DND-41 (cell line): ENCODE results near the gene KRTCAP2.

Experiments
- EZH2 ChIP-seq: IDR thresholded peaks from 3 replicates; pipeline ENCODE4 v1.6.1; 2012; ENCODE audit warnings: borderline replicate concordance, low read depth, mild to moderate bottlenecking, moderate library complexity, low read length, inconsistent platforms; ENCODE audit not compliant: severe bottlenecking
- TF ChIP-seq, protein P1 (sequence below): IDR thresholded peaks from 2 replicates; pipeline ENCODE4 v1.5.1; 2012; ENCODE audit warnings: borderline replicate concordance, low read length, moderate library complexity, mild to moderate bottlenecking; ENCODE audit not compliant: poor library complexity, severe bottlenecking; ENCODE audit errors: extremely low read depth

DNA sequence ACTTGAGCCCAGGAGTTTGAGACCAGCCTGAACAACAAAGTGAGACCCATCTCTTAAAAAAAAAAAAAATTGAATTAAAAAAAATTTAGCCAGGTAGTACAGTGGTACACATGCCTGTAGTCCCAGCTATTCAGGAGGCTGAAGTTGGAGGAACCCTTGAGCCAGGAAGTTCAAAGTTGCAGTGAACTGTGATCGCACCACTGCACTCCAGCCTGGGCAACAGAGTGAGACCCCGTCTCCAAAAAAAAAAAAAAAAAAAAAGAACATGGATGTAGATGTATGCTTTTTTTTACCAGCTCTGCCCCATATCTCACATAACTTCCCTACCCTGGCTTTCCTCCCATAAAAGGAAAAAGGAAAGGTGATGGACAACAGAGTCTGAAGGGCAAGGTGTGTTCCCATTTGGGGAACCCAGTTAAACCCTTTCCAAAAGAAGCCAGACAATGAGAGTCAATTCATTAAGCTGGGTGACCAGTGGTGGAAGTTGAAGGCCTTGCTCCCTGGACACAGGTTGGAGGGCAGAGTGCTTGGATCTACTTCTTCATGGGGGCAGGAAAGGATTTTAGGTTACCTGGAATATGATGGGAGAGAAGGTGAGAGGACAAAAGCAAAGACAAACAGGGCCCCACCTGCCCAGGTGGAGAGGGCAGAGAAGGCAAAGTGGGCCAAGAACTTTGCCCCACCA is 2.9 kb downstream of the KRTCAP2 start:
- TF ChIP-seq EZH2: no peak
- TF ChIP-seq, protein P1, sequence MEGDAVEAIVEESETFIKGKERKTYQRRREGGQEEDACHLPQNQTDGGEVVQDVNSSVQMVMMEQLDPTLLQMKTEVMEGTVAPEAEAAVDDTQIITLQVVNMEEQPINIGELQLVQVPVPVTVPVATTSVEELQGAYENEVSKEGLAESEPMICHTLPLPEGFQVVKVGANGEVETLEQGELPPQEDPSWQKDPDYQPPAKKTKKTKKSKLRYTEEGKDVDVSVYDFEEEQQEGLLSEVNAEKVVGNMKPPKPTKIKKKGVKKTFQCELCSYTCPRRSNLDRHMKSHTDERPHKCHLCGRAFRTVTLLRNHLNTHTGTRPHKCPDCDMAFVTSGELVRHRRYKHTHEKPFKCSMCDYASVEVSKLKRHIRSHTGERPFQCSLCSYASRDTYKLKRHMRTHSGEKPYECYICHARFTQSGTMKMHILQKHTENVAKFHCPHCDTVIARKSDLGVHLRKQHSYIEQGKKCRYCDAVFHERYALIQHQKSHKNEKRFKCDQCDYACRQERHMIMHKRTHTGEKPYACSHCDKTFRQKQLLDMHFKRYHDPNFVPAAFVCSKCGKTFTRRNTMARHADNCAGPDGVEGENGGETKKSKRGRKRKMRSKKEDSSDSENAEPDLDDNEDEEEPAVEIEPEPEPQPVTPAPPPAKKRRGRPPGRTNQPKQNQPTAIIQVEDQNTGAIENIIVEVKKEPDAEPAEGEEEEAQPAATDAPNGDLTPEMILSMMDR: no peak
